ENCODE results near the gene PPP4R3B. TPM values are rescaled to one million over a fixed set of nuclear protein-coding genes. Genes with fewer than 3 reads are reported as not detected.

Gene PPP4R3B
- total RNA-seq, 1 donor from 2014 or later = 38.2 TPM

- Mint-ChIP-seq H3K27me3 (ENCODE audit: low read depth, unreplicated experiment) (no peaks in the 10 kb centered on the region), H3K9me3 (ENCODE audit: unreplicated experiment) (no peaks in the 10 kb centered on the region), H3K36me3 (ENCODE audit: low read depth, unreplicated experiment) (peaks cover 10% of the 10 kb centered on the region), H3K4me3 (ENCODE audit: unreplicated experiment) (no peak overlapping the region), H3K4me1 (ENCODE audit: low read depth, unreplicated experiment) (no peaks in the 10 kb centered on the region), H3K27ac (ENCODE audit: unreplicated experiment) (no peak overlapping the region)
- no peaks in the 10 kb centered on the region for H3K27me3 ChIP-seq (ENCODE audit: insufficient read depth, low read length)
- peaks cover 8% of the 10 kb centered on the region for H3K36me3 ChIP-seq (ENCODE audit: insufficient read depth, low read length)
- no peak overlapping the region for H2AFZ ChIP-seq (ENCODE audit: low read depth, low read length)
- no peaks in the 10 kb centered on the region for H4K20me1 ChIP-seq (ENCODE audit: insufficient read depth, low read length)
- no peak overlapping the region for H3K27ac ChIP-seq (ENCODE audit: low read depth, low read length)
- H3K9ac ChIP-seq (ENCODE audit: low read length) = no peak overlapping the region
- no peaks in the 10 kb centered on the region for H3K9me3 ChIP-seq (ENCODE audit: insufficient read depth, low read depth, low read length)
- TF ChIP-seq CTCF (IDR thresholded peaks at IDR 0.05; ENCODE audit: insufficient read depth, low read depth, low read length) (no peak), EZH2 (IDR thresholded peaks at IDR 0.05; ENCODE audit: insufficient read depth, low read length) (no peak)
- DNase-seq (ENCODE audit: low read depth) (no peak), FAIRE-seq (no peak)
- no peaks in the 10 kb centered on the region for H3K4me1 ChIP-seq (ENCODE audit: insufficient read depth, low read length)
- H3K4me3 ChIP-seq (ENCODE audit: insufficient read depth, low read depth, low read length) = no peak overlapping the region
- no peak overlapping the region for H3K4me2 ChIP-seq (ENCODE audit: low read length)
- H3K79me2 ChIP-seq (ENCODE audit: insufficient read depth, low read length) = no peaks in the 10 kb centered on the region
Measured at GRCh38 chr2:55530539-55531081, 86.8 kb downstream of the PPP4R3B start.

GRCh38 chr2:55526174-55526573 lies 91.2 kb downstream of the PPP4R3B start:
- Histone ChIP-seq H3K36me3 (ENCODE audit: insufficient read depth, low read length) (peaks cover 8% of the 10 kb centered on the region), H3K79me2 (ENCODE audit: insufficient read depth, low read length) (peaks cover 2% of the 10 kb centered on the region), H3K4me3 (ENCODE audit: insufficient read depth, low read depth, low read length) (no peak overlapping the region), H3K27ac (ENCODE audit: low read depth, low read length) (no peak overlapping the region), H4K20me1 (ENCODE audit: insufficient read depth, low read length) (no peaks in the 10 kb centered on the region), H3K9me3 (ENCODE audit: insufficient read depth, low read depth, low read length) (no peaks in the 10 kb centered on the region), H3K4me1 (ENCODE audit: insufficient read depth, low read length) (no peaks in the 10 kb centered on the region), H3K4me2 (ENCODE audit: low read length) (no peak overlapping the region), H3K9ac (ENCODE audit: low read length) (no peak overlapping the region), H2AFZ (ENCODE audit: low read depth, low read length) (no peak overlapping the region), H3K27me3 (ENCODE audit: insufficient read depth, low read length) (no peaks in the 10 kb centered on the region)
- no peak for FAIRE-seq
- no peak for TF ChIP-seq CTCF (IDR thresholded peaks at IDR 0.05; ENCODE audit: insufficient read depth, low read depth, low read length)
- no peak for TF ChIP-seq EZH2 (IDR thresholded peaks at IDR 0.05; ENCODE audit: insufficient read depth, low read length)
- H3K9me3 Mint-ChIP-seq (ENCODE audit: unreplicated experiment) = no peaks in the 10 kb centered on the region
- no peak for DNase-seq (ENCODE audit: low read depth)
- no peak overlapping the region for H3K27ac Mint-ChIP-seq (ENCODE audit: unreplicated experiment)
- H3K36me3 Mint-ChIP-seq (ENCODE audit: low read depth, unreplicated experiment) = peaks cover 7% of the 10 kb centered on the region
- no peaks in the 10 kb centered on the region for H3K27me3 Mint-ChIP-seq (ENCODE audit: low read depth, unreplicated experiment)
- H3K4me3 Mint-ChIP-seq (ENCODE audit: unreplicated experiment) = no peak overlapping the region
- H3K4me1 Mint-ChIP-seq (ENCODE audit: low read depth, unreplicated experiment) = no peaks in the 10 kb centered on the region

GRCh38 chr2:55524884-55525437 lies 92.5 kb downstream of the PPP4R3B start:
- H3K27ac Mint-ChIP-seq (ENCODE audit: unreplicated experiment) = no peak overlapping the region
- H3K4me3 Mint-ChIP-seq (ENCODE audit: unreplicated experiment) = no peak overlapping the region
- no peaks in the 10 kb centered on the region for H3K9me3 ChIP-seq (ENCODE audit: insufficient read depth, low read depth, low read length)
- H3K9ac ChIP-seq (ENCODE audit: low read length) = no peak overlapping the region
- no peak overlapping the region for H2AFZ ChIP-seq (ENCODE audit: low read depth, low read length)
- no peaks in the 10 kb centered on the region for H3K4me1 ChIP-seq (ENCODE audit: insufficient read depth, low read length)
- peaks cover 7% of the 10 kb centered on the region for H3K4me1 Mint-ChIP-seq (ENCODE audit: low read depth, unreplicated experiment)
- H3K36me3 Mint-ChIP-seq (ENCODE audit: low read depth, unreplicated experiment) = peaks cover 4% of the 10 kb centered on the region
- H3K27me3 ChIP-seq (ENCODE audit: insufficient read depth, low read length) = no peaks in the 10 kb centered on the region
- H3K79me2 ChIP-seq (ENCODE audit: insufficient read depth, low read length) = peaks cover 6% of the 10 kb centered on the region
- H3K27me3 Mint-ChIP-seq (ENCODE audit: low read depth, unreplicated experiment) = no peaks in the 10 kb centered on the region
- H3K9me3 Mint-ChIP-seq (ENCODE audit: unreplicated experiment) = no peaks in the 10 kb centered on the region
- DNase-seq (ENCODE audit: low read depth) (no peak), FAIRE-seq (no peak)
- H3K36me3 ChIP-seq (ENCODE audit: insufficient read depth, low read length) = peaks cover 8% of the 10 kb centered on the region
- no peak overlapping the region for H3K4me2 ChIP-seq (ENCODE audit: low read length)
- TF ChIP-seq EZH2 (IDR thresholded peaks at IDR 0.05; ENCODE audit: insufficient read depth, low read length) (no peak), CTCF (IDR thresholded peaks at IDR 0.05; ENCODE audit: insufficient read depth, low read depth, low read length) (no peak)
- no peaks in the 10 kb centered on the region for H4K20me1 ChIP-seq (ENCODE audit: insufficient read depth, low read length)
- no peak overlapping the region for H3K4me3 ChIP-seq (ENCODE audit: insufficient read depth, low read depth, low read length)
- H3K27ac ChIP-seq (ENCODE audit: low read depth, low read length) = no peak overlapping the region

All from astrocyte (in vitro differentiated cells and primary cell).